ENCODE results near the gene ARHGAP24. TPM values are rescaled to one million over a fixed set of nuclear protein-coding genes. Genes with fewer than 3 reads are reported as not detected.
"Not testable (repeated sequence)": the region's sequence is repeated elsewhere in the genome, so short reads cannot be mapped to it uniquely, and the experiment has no call there.

The ARHGAP24 gene
- total RNA-seq, 1 experiment from 2014 or later: 1.2 TPM

DNA sequence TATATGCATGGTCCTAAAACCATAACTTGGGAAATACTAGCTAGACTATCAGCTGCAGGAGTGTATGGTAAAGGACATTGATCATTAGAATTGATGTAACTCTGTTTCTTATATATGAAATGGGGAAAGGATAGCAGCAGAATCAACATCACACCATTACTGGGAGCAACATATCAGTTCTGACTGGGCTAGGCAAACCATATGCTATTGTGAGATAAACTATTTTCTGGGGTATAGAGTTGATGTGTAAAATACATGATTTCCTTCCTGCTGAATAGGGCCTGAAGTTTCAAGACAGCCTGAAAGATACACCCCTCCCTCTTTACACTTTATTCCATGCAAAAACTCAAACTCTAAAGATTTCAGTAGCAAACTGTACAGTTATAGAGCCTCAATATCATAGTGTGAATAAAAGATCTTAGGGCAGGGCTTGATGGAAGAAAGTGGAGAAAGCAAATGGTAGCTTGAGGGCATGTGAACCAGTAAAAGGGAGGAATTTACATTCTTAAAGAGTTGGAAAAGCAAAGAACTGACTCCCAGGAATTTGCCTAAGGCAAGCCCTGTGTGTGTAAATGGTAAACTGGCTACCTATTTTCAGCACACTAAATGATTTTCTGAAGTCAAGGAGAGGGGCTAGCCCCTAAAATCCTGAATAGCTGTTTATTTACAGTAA lies 480.8 kb downstream of the ARHGAP24 start:
- in situ Hi-C loops (cut with HindIII; ENCODE audit: low pct_unique_long_range_greater_than_20kb, low sequenced_read_pairs): no loop called here

GRCh38 chr4:85956293-85956945 lies 481.5 kb downstream of the ARHGAP24 start:
- in situ Hi-C loops (cut with HindIII; ENCODE audit: low pct_unique_long_range_greater_than_20kb, low sequenced_read_pairs): no loop called here
- no peak for DNase-seq (ENCODE audit: low read depth)

More for the DNA sequence above, 480.8 kb downstream of the ARHGAP24 start:
- no peak for DNase-seq (ENCODE audit: low read depth)

- DNase-seq (ENCODE audit: low read depth): no peak
- in situ Hi-C loops (cut with HindIII; ENCODE audit: low pct_unique_long_range_greater_than_20kb, low sequenced_read_pairs): no loop called here
These were observed 486.9 kb downstream of the ARHGAP24 start for GRCh38 chr4:85961887-85962286.

- in situ Hi-C loops (cut with HindIII; ENCODE audit: low pct_unique_long_range_greater_than_20kb, low sequenced_read_pairs): no loop called here
- no peak for DNase-seq (ENCODE audit: low read depth)
These were observed 488.3 kb downstream of the ARHGAP24 start for GRCh38 chr4:85963231-85963630.

DNA sequence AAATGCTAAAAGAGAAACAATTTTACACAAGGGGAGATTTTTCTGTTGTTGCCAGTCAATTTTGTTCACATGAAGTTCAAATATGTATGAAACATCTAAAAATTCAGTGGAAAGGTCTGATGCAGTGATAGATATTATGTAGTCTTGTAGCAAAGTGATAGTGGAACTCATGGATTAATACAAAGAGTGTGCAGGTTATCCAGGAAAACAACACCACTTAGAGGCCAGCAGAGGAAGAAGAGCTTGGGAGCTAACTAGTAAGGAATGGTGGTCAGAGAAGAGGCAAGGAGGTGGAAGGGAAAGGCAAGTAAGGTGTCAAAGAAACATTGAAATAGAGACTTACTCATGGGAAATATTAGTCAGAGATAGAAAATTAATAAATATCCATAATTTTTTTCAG lies 489.3 kb downstream of the ARHGAP24 start:
- DNase-seq (ENCODE audit: low read depth): peak; percentile 25
- in situ Hi-C loops (cut with HindIII; ENCODE audit: low pct_unique_long_range_greater_than_20kb, low sequenced_read_pairs): no loop called here

- in situ Hi-C loops (cut with HindIII; ENCODE audit: low pct_unique_long_range_greater_than_20kb, low sequenced_read_pairs); DNase-seq (ENCODE audit: low read depth): not testable (repeated sequence)
These were observed 490.1 kb downstream of the ARHGAP24 start for GRCh38 chr4:85965017-85965416.

DNA sequence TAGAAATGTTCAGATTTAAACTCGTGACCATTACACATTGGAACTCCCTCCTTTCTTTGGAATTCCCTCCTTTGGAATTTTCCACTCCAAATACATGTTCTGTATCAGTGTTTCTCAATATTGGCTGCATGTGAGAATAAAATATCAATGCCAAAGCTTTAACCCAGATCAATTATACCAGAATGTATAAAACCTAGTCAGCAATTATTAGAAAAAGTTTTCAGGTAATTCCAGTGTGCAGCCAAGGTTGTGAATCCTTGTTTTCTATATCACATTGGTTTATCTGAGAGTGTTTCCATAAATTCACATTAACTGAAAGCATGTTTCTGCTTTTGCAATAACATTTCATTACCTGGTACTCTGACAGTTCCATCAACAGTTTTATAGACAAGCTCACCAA lies 490.6 kb downstream of the ARHGAP24 start:
- in situ Hi-C loops (cut with HindIII; ENCODE audit: low pct_unique_long_range_greater_than_20kb, low sequenced_read_pairs): no loop called here
- DNase-seq (ENCODE audit: low read depth): no peak

DNA sequence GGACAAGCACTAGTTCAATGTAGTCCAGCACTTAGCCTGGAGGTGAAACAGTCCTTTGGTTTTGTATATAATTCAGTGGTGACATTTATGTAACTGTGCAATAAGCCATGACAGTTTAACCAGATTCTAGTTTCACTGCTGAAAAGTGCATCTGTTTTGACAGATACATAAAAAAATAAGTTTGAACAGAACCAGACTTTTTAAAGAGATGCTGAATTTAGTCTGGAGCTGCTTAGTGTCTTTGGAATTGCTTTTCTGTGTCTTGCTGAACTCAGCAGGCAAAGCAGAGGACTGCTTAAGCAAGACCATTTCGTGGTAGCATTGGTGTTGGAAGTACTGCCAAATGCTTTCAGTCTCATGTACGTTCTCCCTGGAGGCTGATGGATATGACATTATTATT lies 491.4 kb downstream of the ARHGAP24 start:
- in situ Hi-C loops (cut with HindIII; ENCODE audit: low pct_unique_long_range_greater_than_20kb, low sequenced_read_pairs): no loop called here
- DNase-seq (ENCODE audit: low read depth): no peak

DNA sequence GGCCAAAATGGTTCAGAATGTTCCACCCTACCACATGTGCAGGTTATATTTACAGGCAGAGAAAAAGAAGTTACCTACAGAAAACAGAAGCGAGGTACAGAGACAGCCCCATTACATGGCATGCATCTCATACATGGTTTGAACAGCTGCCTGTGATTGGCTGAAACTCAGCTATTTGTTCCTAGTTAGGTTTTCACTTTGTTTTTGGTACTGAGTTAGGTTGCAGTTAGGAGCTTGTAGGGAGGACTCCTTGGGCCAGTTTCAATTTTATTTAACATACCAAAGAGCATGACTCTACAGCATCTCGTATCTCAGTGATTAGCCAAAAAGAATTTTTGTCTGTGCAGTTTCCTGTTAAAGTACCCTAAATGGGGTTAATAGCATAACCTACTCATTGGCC lies 492.9 kb downstream of the ARHGAP24 start:
- in situ Hi-C loops (cut with HindIII; ENCODE audit: low pct_unique_long_range_greater_than_20kb, low sequenced_read_pairs): no loop called here
- no peak for DNase-seq (ENCODE audit: low read depth)

DNA sequence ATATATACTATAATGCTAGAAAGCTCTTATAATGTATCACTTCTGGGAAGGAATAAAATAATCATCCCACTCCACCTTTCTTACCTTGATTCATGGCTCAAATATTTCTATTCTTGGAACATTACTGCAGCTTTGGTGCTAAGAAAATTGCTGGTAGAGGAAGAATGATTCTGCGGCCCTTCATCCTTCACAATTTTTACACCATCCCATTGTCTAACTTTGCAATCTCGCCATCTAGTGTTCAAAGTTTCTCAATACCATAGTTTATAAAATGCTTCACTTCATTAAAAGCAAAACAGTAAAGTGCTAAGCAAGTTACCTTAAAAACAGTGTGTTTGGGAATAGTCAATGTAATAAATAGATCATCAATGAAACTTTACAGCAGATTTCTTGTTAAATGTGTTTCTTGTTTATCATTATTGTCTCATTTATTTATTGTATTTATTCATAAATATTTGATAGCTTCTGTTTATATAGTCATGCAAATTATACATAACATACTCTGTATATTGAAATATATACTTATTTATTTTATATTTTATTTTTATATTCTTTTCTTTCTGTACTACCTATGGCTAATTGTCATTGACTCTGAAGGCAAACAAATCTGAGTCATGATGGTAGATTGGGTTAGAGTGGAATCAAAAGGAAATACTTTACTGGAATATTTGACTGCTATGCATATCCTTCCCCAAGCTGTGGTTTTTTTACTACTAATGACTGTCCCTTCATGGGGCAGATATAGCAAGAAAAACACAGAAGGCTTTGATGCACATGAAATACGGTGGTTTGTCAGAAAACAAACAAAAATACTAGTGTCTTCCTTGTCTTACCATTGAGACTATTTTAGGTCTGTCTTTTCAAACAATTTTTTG lies 494.2 kb downstream of the ARHGAP24 start:
- DNase-seq (ENCODE audit: low read depth): peak; percentile 50
- in situ Hi-C loops (cut with HindIII; ENCODE audit: low pct_unique_long_range_greater_than_20kb, low sequenced_read_pairs): no loop called here

DNA sequence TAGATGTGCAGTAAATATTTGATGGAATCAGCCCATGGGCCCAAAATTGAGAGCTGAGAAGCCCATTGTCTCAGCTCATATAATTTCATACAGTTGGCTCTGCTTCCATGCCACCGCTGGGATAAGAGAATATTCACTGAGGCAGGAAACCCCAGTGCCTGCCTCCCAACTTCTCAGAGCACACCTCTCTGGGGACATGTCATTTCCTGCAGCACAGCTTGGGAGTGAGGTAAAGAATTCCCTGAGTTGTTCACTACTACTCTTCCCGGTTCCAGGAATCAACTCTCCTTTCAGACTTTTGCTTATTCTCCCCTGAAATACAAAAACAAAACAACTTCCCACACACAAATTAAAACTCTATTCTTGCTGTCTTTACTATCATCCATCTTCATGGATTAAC lies 495.6 kb downstream of the ARHGAP24 start:
- no peak for DNase-seq (ENCODE audit: low read depth)
- in situ Hi-C loops (cut with HindIII; ENCODE audit: low pct_unique_long_range_greater_than_20kb, low sequenced_read_pairs): no loop called here

GRCh38 chr4:85979276-85979675 lies 504.3 kb downstream of the ARHGAP24 start:
- in situ Hi-C loops (cut with HindIII; ENCODE audit: low pct_unique_long_range_greater_than_20kb, low sequenced_read_pairs): loop anchor here (25.0 kb wide), 1 partner anchor 167 kb away; no protein-coding TSS in a partner anchor
- DNase-seq (ENCODE audit: low read depth): no peak

DNA sequence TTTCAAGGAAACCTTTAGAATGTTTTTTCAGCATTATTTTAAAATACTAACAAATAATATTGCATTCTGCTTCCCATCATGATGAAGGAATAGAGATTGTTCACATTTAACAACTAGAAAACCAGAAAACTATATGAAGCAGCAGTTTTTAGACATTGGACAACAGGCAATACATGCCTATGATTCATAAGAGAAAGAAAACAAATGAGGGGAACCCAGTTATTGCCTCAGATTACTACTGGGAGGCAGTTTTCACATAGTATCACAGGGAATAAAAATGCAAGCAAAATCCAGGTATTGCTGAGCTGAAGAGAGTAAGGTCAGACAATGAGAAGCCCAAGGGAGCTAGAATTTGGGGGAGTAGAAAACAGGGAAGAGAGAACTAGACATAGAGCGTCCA lies 511.3 kb downstream of the ARHGAP24 start:
- in situ Hi-C loops (cut with HindIII; ENCODE audit: low pct_unique_long_range_greater_than_20kb, low sequenced_read_pairs): loop anchor here (25.0 kb wide), 1 partner anchor 174 kb away; no protein-coding TSS in a partner anchor
- DNase-seq (ENCODE audit: low read depth): no peak

- no peak for DNase-seq (ENCODE audit: low read depth)
- in situ Hi-C loops (cut with HindIII; ENCODE audit: low pct_unique_long_range_greater_than_20kb, low sequenced_read_pairs): loop anchor here (25.0 kb wide), 1 partner anchor 181 kb away; no protein-coding TSS in a partner anchor
These were observed 518.7 kb downstream of the ARHGAP24 start for GRCh38 chr4:85993641-85994040.

DNA sequence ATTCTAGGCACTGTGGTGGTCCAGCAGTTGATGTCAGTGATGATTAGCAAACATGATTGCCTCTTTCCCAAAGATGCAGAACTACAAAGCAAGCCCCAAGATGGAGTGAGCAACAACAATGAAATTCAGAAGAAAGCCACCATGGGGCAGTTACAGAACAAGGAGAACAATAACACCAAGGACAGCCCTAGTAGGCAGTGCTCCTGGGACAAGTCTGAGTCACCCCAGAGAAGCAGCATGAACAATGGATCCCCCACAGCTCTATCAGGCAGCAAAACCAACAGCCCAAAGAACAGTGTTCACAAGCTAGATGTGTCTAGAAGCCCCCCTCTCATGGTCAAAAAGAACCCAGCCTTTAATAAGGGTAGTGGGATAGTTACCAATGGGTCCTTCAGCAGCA lies 519.6 kb downstream of the ARHGAP24 start:
- in situ Hi-C loops (cut with HindIII; ENCODE audit: low pct_unique_long_range_greater_than_20kb, low sequenced_read_pairs): loop anchor here (25.0 kb wide), 1 partner anchor 182 kb away; no protein-coding TSS in a partner anchor
- DNase-seq (ENCODE audit: low read depth): no peak

GRCh38 chr4:85995361-85995760 lies 520.4 kb downstream of the ARHGAP24 start:
- no peak for DNase-seq (ENCODE audit: low read depth)
- in situ Hi-C loops (cut with HindIII; ENCODE audit: low pct_unique_long_range_greater_than_20kb, low sequenced_read_pairs): loop anchor here (25.0 kb wide), 1 partner anchor 183 kb away; no protein-coding TSS in a partner anchor

DNA sequence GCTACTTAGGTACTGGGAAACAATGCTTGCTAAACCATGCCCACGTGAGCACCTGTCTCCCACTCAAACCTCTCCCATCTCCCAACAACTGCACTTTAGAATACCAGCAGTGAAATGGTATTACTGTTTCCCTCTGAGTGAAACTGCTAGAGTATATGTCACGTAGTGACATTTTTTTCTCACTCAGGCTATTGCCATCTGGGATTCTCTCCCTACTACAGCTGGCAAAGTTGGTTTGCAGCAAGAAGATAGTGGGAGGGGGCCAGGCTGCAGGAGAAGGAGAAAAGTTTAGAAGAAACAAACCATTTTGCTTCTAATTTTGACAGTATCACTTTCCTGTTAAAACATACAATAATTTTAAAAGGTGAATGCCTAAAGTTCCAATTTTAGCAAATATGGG lies 526.6 kb downstream of the ARHGAP24 start:
- in situ Hi-C loops (cut with HindIII; ENCODE audit: low pct_unique_long_range_greater_than_20kb, low sequenced_read_pairs): no loop called here
- DNase-seq (ENCODE audit: low read depth): no peak

DNA sequence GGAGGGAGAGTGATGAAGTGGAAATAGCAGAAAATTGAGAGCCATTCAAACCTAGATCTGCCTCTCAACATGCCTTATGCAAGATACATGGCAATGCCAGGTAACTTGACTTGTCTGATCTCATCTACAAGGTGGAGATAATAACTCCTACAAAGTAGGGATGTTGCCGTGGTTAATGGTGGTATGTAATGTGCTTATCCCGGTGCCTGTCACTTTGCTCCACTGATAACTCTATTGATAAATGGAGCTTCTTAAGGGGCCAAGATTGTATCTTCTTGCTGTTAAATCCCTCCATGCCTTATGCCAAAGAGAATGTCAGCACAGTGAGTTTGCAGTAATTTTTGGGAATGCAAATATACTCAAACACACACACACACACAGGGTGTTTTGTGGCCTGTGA lies 529.1 kb downstream of the ARHGAP24 start:
- in situ Hi-C loops (cut with HindIII; ENCODE audit: low pct_unique_long_range_greater_than_20kb, low sequenced_read_pairs): no loop called here
- no peak for DNase-seq (ENCODE audit: low read depth)

GRCh38 chr4:86006057-86006456 lies 531.1 kb downstream of the ARHGAP24 start:
- no peak for DNase-seq (ENCODE audit: low read depth)
- in situ Hi-C loops (cut with HindIII; ENCODE audit: low pct_unique_long_range_greater_than_20kb, low sequenced_read_pairs): no loop called here

All from Caki2 (cell line).